ENCODE data around the gene SSBP3. TPM values are rescaled to one million over a fixed set of nuclear protein-coding genes. Genes with fewer than 3 reads are reported as not detected.
A peak's percentile ranks its signal among the peaks of the same experiment; 100 is the strongest.

SSBP3 gene
- total and polyA plus RNA-seq, 9 of the 15 experiments (the other 6 are each of a cell fraction or from before 2014, with no cell fraction given) = 8.7 to 108 (median 33.8) TPM

- TF ChIP-seq ZBTB40 (IDR thresholded peaks at IDR 0.05) (peak; percentile 35; the same call in 1 of the 2 replicates), ZBTB40 (CRISPR knock-in tag; IDR thresholded peaks at IDR 0.05) (no peak), ZNF511 (CRISPR knock-in tag; IDR thresholded peaks at IDR 0.05) (no peak), WHSC1 (IDR thresholded peaks at IDR 0.05; ENCODE audit: low read length) (no peak), CBX8 (IDR thresholded peaks at IDR 0.05; ENCODE audit: borderline replicate concordance, extremely low read depth, low read depth, low read length, poor library complexity, severe bottlenecking) (no peak), SAFB (IDR thresholded peaks at IDR 0.05; ENCODE audit: borderline replicate concordance, low read depth, low read length) (no peak), ZNF280B (CRISPR knock-in tag; IDR thresholded peaks at IDR 0.05) (no peak), ZNF146 (CRISPR knock-in tag; IDR thresholded peaks at IDR 0.05; ENCODE audit: unreplicated experiment) (no peak), ZNF764 (CRISPR knock-in tag; IDR thresholded peaks at IDR 0.05; ENCODE audit: low read depth) (no peak), ZNF140 (CRISPR knock-in tag; IDR thresholded peaks at IDR 0.05) (no peak), NR0B1 (IDR thresholded peaks at IDR 0.05; ENCODE audit: partially characterized antibody) (no peak), CBX3 (IDR thresholded peaks at IDR 0.05; ENCODE audit: borderline replicate concordance in 1 of 2, low read length in 2 of 2) (no peak), SREBF1 (IDR thresholded peaks at IDR 0.05; ENCODE audit: borderline replicate concordance, low read depth, low read length) (no peak)
These were observed 3.3 kb upstream of the SSBP3 start (continued) for GRCh38 chr1:54409156-54410142.
